CD8-positive, alpha-beta memory T cell (primary cell): Measurements from ENCODE around the gene ARHGAP25. TPM values are rescaled to one million over a fixed set of nuclear protein-coding genes. Genes with fewer than 3 reads are reported as not detected.

Source experiments
- CTCF ChIA-PET: fragments of 350-600 bp; sonication (Branson Sonifier 250); formaldehyde crosslinking; loops from one replicate; lab custom pipeline; 2021; ENCODE audit warnings: antibody characterized with exemption; lab: Charles Lee
- POLR2A ChIA-PET: fragments of 350-600 bp; sonication (Branson Sonifier 250); formaldehyde crosslinking; loops from one replicate; lab custom pipeline; 2021; ENCODE audit warnings: antibody characterized with exemption; lab: Charles Lee
- DNase-seq, 5 donors: peaks; one replicate each; pipeline versions ENCODE4 v3.0.0 to v3.0.0-alpha.2; 2020 to 2022; ENCODE audit warnings: mixed read lengths in 1 of 5
- H3K27ac ChIP-seq: one replicate; pipeline ENCODE4 v1.7.0; 2013; ENCODE audit warnings: low read depth, mild to moderate bottlenecking, low read length, moderate library complexity
- H3K27me3 ChIP-seq: 2 replicates; pipeline ENCODE4 v1.7.0; 2013; ENCODE audit warnings: low read length, mild to moderate bottlenecking; ENCODE audit not compliant: insufficient read depth, poor library complexity, severe bottlenecking
- H3K36me3 ChIP-seq: 2 replicates; pipeline ENCODE4 v1.7.0; 2013; ENCODE audit warnings: mild to moderate bottlenecking, low read length, moderate library complexity; ENCODE audit not compliant: insufficient read depth
- H3K4me1 ChIP-seq: 2 replicates; pipeline ENCODE4 v1.7.0; 2013; ENCODE audit warnings: mild to moderate bottlenecking, low read length, moderate library complexity; ENCODE audit not compliant: insufficient read depth
- H3K4me3 ChIP-seq: 2 replicates; pipeline ENCODE4 v1.7.0; 2013; ENCODE audit warnings: mild to moderate bottlenecking, low read length
- H3K9me3 ChIP-seq: 2 replicates; pipeline ENCODE4 v1.7.0; 2013; ENCODE audit warnings: mild to moderate bottlenecking, low read length
- H3K27ac Mint-ChIP-seq, 8 donors: one replicate each; pipeline ENCODE4 v1.8.0; 2020 to 2021; ENCODE audit warnings: mixed read lengths in 8 of 8, mild to moderate bottlenecking in 6 of 8, inconsistent platforms in 3 of 8, moderate library complexity in 3 of 8
- H3K27me3 Mint-ChIP-seq, 2 donors: one replicate each; pipeline ENCODE4 v1.8.0; 2020 to 2021; ENCODE audit warnings: mixed read lengths in 2 of 2, mild to moderate bottlenecking in 1 of 2, moderate library complexity in 1 of 2
- H3K36me3 Mint-ChIP-seq, 3 donors: one replicate each; pipeline ENCODE4 v1.8.0; 2020 to 2021; ENCODE audit warnings: mixed read lengths in 3 of 3, inconsistent platforms in 1 of 3, mild to moderate bottlenecking in 1 of 3
- H3K4me1 Mint-ChIP-seq, 3 donors: one replicate each; pipeline ENCODE4 v1.8.0; 2020 to 2021; ENCODE audit warnings: mixed read lengths in 3 of 3, inconsistent platforms in 1 of 3, mild to moderate bottlenecking in 1 of 3
- H3K4me3 Mint-ChIP-seq, 7 donors: one replicate each; pipeline ENCODE4 v1.8.0; 2020 to 2021; ENCODE audit warnings: mixed read lengths in 7 of 7, mild to moderate bottlenecking in 6 of 7, moderate library complexity in 4 of 7, inconsistent platforms in 2 of 7
- H3K9me3 Mint-ChIP-seq, 5 donors: one replicate each; pipeline ENCODE4 v1.8.0; 2020 to 2022; ENCODE audit warnings: mixed read lengths in 5 of 5, mild to moderate bottlenecking in 3 of 5, moderate library complexity in 2 of 5, inconsistent platforms in 1 of 5
- polyA plus RNA-seq: library from polyadenylated mRNA; unstranded; fragments of 300-500 nt; fragmentation: Illumina TruSeq; gene quantifications from one replicate; pipeline ENCODE4 v1.2.3, GENCODE V29; 2021
- total RNA-seq, 2 experiments: library from RNA; stranded (reverse); gene quantifications; one replicate each; pipeline ENCODE4 v1.2.3, GENCODE V29; 2021

ARHGAP25 gene
- total and polyA plus RNA-seq, 3 experiments from 2014 or later: 74.7 to 200 (median 75.2) TPM

GRCh38 chr2:68743531-68743930 lies 8.9 kb downstream of the ARHGAP25 start:
- no peak overlapping the region for H3K27ac ChIP-seq
- H3K27me3 Mint-ChIP-seq: no peaks in the 10 kb centered on the region

DNA sequence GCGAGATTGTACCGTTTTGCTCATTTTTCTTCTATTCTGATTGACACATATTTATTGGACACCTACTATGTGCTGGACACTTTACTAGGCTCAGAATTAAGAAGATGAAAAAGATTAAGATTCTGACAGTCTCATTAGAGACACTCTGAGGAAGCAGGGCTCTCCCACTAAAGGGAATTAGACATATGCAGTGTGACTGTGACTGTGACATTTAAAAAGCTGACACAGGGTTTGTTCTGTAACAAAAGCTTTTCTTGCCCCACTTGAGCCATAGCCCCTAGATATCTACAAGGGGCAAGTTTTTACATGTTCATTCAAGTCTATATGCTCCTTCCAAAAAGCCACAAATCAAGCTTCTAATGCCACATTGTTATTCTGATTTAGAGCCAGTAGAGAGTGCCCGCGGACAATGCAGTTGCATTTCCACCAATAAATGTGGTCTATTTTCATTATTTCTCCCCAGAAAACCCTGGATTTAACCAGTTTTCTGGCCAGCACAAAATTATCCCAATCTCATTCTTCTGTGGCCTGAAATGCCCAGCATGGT lies 9.8 kb downstream of the ARHGAP25 start:
- H3K4me1 ChIP-seq: peaks cover 99% of the 10 kb centered on the region
- H3K9me3 ChIP-seq: no peaks in the 10 kb centered on the region
- Mint-ChIP-seq H3K36me3 (peaks cover 12 to 69% (median 28%) of the 10 kb centered on the region in 3 donors), H3K27ac (peak overlapping the region; percentile 73 to 98 (median 86)), H3K27me3 (no peaks in the 10 kb centered on the region), H3K4me3 (peak overlapping the region; percentile 0 to 77 (median 66)), H3K4me1 (peaks cover 90 to 98% (median 98%) of the 10 kb centered on the region in 3 donors), H3K9me3 (no peaks in the 10 kb centered on the region)
- H3K36me3 ChIP-seq: peaks cover 14% of the 10 kb centered on the region
- ChIA-PET CTCF (interaction anchor here (1.0 to 8.8 kb wide), 13 partner anchors 7 to 181 kb away, joined by 3 to 94 read pairs (median 7); partner anchors contain the start of gene ARHGAP25), POLR2A (interaction anchor here (1.3 to 1.9 kb wide), 3 partner anchors 10 to 164 kb away, joined by 4 to 6 read pairs (median 5); partner anchors contain the start of gene ARHGAP25)
- no peak for DNase-seq
- H3K27me3 ChIP-seq: no peaks in the 10 kb centered on the region
- H3K27ac ChIP-seq: no peak overlapping the region
- H3K4me3 ChIP-seq: no peak overlapping the region

More at GRCh38 chr2:68743531-68743930, 8.9 kb downstream of the ARHGAP25 start:
- CTCF ChIA-PET: interaction anchor here (0.7 to 8.8 kb wide), 10 partner anchors 8 to 182 kb away, joined by 3 to 94 read pairs (median 6); no protein-coding TSS in a partner anchor
- Histone ChIP-seq H3K4me3 (no peak overlapping the region), H3K4me1 (peaks cover 99% of the 10 kb centered on the region), H3K36me3 (peaks cover 14% of the 10 kb centered on the region), H3K9me3 (no peaks in the 10 kb centered on the region), H3K27me3 (no peaks in the 10 kb centered on the region)
- Mint-ChIP-seq H3K9me3 (no peaks in the 10 kb centered on the region), H3K4me3 (peak overlapping the region; percentile 30 to 81 (median 61)), H3K27ac (peak overlapping the region; percentile 73 to 95 (median 86)), H3K4me1 (peaks cover 90 to 97% (median 97%) of the 10 kb centered on the region in 3 donors), H3K36me3 (peaks cover 12 to 66% (median 23%) of the 10 kb centered on the region in 3 donors)
- DNase-seq: no peak
- POLR2A ChIA-PET: interaction anchor here (1.8 kb wide), 1 partner anchor 24 kb away, joined by 4 read pairs; no protein-coding TSS in a partner anchor

- H3K36me3 ChIP-seq: peaks cover 14% of the 10 kb centered on the region
- Mint-ChIP-seq H3K4me1 (peaks cover 87 to 95% (median 95%) of the 10 kb centered on the region in 3 donors), H3K4me3 (peak overlapping the region; percentile 0 to 77 (median 67)), H3K9me3 (no peaks in the 10 kb centered on the region), H3K27me3 (no peaks in the 10 kb centered on the region), H3K27ac (peak overlapping the region; percentile 21 to 98 (median 86)), H3K36me3 (peaks cover 12 to 67% (median 27%) of the 10 kb centered on the region in 3 donors)
- no peak for DNase-seq
- peak overlapping the region; percentile 2 for H3K4me3 ChIP-seq
- no peaks in the 10 kb centered on the region for H3K9me3 ChIP-seq
- no peaks in the 10 kb centered on the region for H3K27me3 ChIP-seq
- H3K4me1 ChIP-seq: peaks cover 95% of the 10 kb centered on the region
- H3K27ac ChIP-seq: no peak overlapping the region
- POLR2A ChIA-PET: interaction anchor here (1.3 to 1.9 kb wide), 3 partner anchors 11 to 163 kb away, joined by 4 to 6 read pairs (median 5); partner anchors contain the start of gene ARHGAP25
- CTCF ChIA-PET: interaction anchor here (1.6 to 4.0 kb wide), 10 partner anchors 11 to 180 kb away, joined by 3 to 16 read pairs (median 6); partner anchors contain the start of gene ARHGAP25
These were observed 10.4 kb downstream of the ARHGAP25 start for GRCh38 chr2:68745006-68745405.

DNA sequence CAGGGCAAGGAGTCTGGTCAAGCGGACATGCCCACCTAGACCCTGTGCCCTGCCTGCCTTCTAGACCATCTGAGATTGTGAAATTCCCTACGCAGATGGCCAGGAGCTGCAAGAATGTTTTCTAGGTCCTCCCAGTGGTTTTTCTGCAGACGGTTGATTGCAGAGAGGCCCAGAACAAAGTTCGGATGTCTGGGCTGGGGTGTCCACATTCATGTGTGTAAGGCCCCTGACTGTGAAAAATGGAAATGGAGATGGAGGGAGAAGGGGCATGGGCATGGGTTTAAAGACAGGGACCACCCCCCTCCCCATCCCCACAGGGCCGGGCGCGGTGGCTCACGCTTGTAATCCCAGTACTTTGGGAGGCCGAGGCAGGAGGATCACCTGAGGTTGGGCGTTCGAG lies 11.8 kb downstream of the ARHGAP25 start:
- Mint-ChIP-seq H3K27ac (peak overlapping the region; percentile 76 to 98 (median 85)), H3K27me3 (no peaks in the 10 kb centered on the region), H3K9me3 (no peaks in the 10 kb centered on the region), H3K36me3 (peaks cover 12 to 66% (median 22%) of the 10 kb centered on the region in 3 donors), H3K4me1 (peaks cover 80 to 93% (median 92%) of the 10 kb centered on the region in 3 donors), H3K4me3 (peak overlapping the region in 3 of 7 donors; percentile 42 to 77 (median 70))
- peaks cover 8% of the 10 kb centered on the region for H3K36me3 ChIP-seq
- ChIA-PET POLR2A (no interaction called here), CTCF (interaction anchor here (1.0 to 4.0 kb wide), 5 partner anchors 9 to 179 kb away, joined by 4 to 16 read pairs (median 7); partner anchors contain the start of gene ARHGAP25)
- H3K27me3 ChIP-seq: no peaks in the 10 kb centered on the region
- no peak overlapping the region for H3K27ac ChIP-seq
- no peaks in the 10 kb centered on the region for H3K9me3 ChIP-seq
- peaks cover 91% of the 10 kb centered on the region for H3K4me1 ChIP-seq
- DNase-seq: no peak
- H3K4me3 ChIP-seq: no peak overlapping the region

DNA sequence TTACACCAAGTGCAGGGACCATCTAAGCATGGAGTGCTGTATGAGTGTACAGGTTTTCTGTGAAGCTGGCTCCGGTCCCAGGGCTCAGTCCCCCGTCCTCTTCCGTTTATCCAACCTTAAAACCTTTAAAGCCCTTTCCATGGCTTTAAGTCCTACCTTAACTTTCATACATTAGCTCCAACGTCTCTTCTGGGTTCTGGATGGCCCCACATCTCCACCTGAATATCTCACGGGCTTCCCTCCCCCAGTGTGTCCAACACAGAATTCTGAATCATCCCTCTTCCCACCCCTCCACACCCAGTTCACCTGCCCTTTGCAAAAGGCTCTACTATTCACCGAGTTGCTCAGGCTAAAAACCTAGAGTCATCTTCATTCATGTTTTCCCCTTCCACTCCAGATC lies 12.8 kb downstream of the ARHGAP25 start:
- peaks cover 8% of the 10 kb centered on the region for H3K36me3 ChIP-seq

GRCh38 chr2:68747900-68748299 lies 13.3 kb downstream of the ARHGAP25 start:
- H3K27me3 Mint-ChIP-seq: no peaks in the 10 kb centered on the region
- Histone ChIP-seq H3K9me3 (no peaks in the 10 kb centered on the region), H3K36me3 (peaks cover 8% of the 10 kb centered on the region), H3K4me1 (peaks cover 91% of the 10 kb centered on the region), H3K27ac (no peak overlapping the region), H3K4me3 (no peak overlapping the region), H3K27me3 (no peaks in the 10 kb centered on the region)
- peak overlapping the region; percentile 5 to 68 (median 49) for H3K4me3 Mint-ChIP-seq
- DNase-seq: no peak
- no peaks in the 10 kb centered on the region for H3K9me3 Mint-ChIP-seq
- peaks cover 84 to 93% (median 92%) of the 10 kb centered on the region in 3 donors for H3K4me1 Mint-ChIP-seq
- CTCF ChIA-PET: interaction anchor here (0.6 to 6.3 kb wide), 7 partner anchors 8 to 34 kb away, joined by 3 to 94 read pairs (median 4); no protein-coding TSS in a partner anchor
- POLR2A ChIA-PET: no interaction called here
- peaks cover 12 to 62% (median 25%) of the 10 kb centered on the region in 3 donors for H3K36me3 Mint-ChIP-seq
- H3K27ac Mint-ChIP-seq: peak overlapping the region; percentile 70 to 98 (median 87)

More for the DNA sequence above, 12.8 kb downstream of the ARHGAP25 start:
- peaks cover 91% of the 10 kb centered on the region for H3K4me1 ChIP-seq
- peak overlapping the region; percentile 73 to 98 (median 88) for H3K27ac Mint-ChIP-seq
- peaks cover 84 to 93% (median 92%) of the 10 kb centered on the region in 3 donors for H3K4me1 Mint-ChIP-seq
- H3K4me3 Mint-ChIP-seq: peak overlapping the region; percentile 19 to 68 (median 49)
- CTCF ChIA-PET: interaction anchor here (0.8 to 4.0 kb wide), 4 partner anchors 17 to 178 kb away, joined by 3 to 16 read pairs (median 4); no protein-coding TSS in a partner anchor
- no peak for DNase-seq
- H3K36me3 Mint-ChIP-seq: peaks cover 12 to 65% (median 25%) of the 10 kb centered on the region in 3 donors
- H3K9me3 ChIP-seq: no peaks in the 10 kb centered on the region
- no peaks in the 10 kb centered on the region for H3K9me3 Mint-ChIP-seq
- no peaks in the 10 kb centered on the region for H3K27me3 ChIP-seq
- POLR2A ChIA-PET: no interaction called here
- no peak overlapping the region for H3K4me3 ChIP-seq
- no peaks in the 10 kb centered on the region for H3K27me3 Mint-ChIP-seq
- H3K27ac ChIP-seq: no peak overlapping the region

DNA sequence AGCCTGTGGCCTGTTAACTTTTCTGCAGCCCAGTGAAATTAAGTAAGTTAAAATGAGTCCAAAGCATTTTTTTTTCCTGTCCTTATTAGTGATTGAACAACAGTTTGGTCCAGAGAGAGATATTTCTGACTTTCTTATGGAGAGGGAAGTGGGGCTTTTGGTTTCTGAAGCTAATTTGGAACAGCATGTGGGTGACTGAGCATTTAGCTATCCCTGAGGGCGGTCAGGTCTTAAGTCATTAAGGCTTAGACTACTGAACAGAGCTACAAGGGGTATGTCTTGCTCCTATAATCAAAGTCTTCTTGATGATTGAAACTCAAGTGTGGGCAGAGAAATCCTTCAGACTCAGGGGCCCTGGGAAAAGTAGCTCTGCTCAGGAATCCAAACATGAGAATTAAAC lies 14.0 kb downstream of the ARHGAP25 start:
- peaks cover 15 to 61% (median 28%) of the 10 kb centered on the region in 3 donors for H3K36me3 Mint-ChIP-seq
- POLR2A ChIA-PET: interaction anchor here (0.9 to 1.3 kb wide), 3 partner anchors 16 to 62 kb away, joined by 3 to 14 read pairs (median 4); no protein-coding TSS in a partner anchor
- H3K4me1 ChIP-seq: peaks cover 91% of the 10 kb centered on the region
- peaks cover 84 to 93% (median 92%) of the 10 kb centered on the region in 3 donors for H3K4me1 Mint-ChIP-seq
- peak overlapping the region in 5 of 7 donors; percentile 12 to 68 (median 33) for H3K4me3 Mint-ChIP-seq
- no peaks in the 10 kb centered on the region for H3K27me3 ChIP-seq
- peaks cover 8% of the 10 kb centered on the region for H3K36me3 ChIP-seq
- H3K27ac Mint-ChIP-seq: peak overlapping the region; percentile 43 to 98 (median 84)
- H3K9me3 ChIP-seq: no peaks in the 10 kb centered on the region
- no peak overlapping the region for H3K27ac ChIP-seq
- DNase-seq: no peak
- CTCF ChIA-PET: interaction anchor here (0.6 to 6.3 kb wide), 9 partner anchors 9 to 177 kb away, joined by 3 to 94 read pairs (median 6); no protein-coding TSS in a partner anchor
- H3K4me3 ChIP-seq: no peak overlapping the region
- no peaks in the 10 kb centered on the region for H3K27me3 Mint-ChIP-seq
- H3K9me3 Mint-ChIP-seq: no peaks in the 10 kb centered on the region
